ENCODE results near the gene UHMK1.

GRCh38 chr1:162543228-162543627 is 45.6 kb downstream of the UHMK1 start:
- TF ChIP-seq, protein P1, sequence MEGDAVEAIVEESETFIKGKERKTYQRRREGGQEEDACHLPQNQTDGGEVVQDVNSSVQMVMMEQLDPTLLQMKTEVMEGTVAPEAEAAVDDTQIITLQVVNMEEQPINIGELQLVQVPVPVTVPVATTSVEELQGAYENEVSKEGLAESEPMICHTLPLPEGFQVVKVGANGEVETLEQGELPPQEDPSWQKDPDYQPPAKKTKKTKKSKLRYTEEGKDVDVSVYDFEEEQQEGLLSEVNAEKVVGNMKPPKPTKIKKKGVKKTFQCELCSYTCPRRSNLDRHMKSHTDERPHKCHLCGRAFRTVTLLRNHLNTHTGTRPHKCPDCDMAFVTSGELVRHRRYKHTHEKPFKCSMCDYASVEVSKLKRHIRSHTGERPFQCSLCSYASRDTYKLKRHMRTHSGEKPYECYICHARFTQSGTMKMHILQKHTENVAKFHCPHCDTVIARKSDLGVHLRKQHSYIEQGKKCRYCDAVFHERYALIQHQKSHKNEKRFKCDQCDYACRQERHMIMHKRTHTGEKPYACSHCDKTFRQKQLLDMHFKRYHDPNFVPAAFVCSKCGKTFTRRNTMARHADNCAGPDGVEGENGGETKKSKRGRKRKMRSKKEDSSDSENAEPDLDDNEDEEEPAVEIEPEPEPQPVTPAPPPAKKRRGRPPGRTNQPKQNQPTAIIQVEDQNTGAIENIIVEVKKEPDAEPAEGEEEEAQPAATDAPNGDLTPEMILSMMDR (conservative IDR thresholded peaks at IDR 0.05), result no peak
- TF ChIP-seq ZFX (IDR thresholded peaks at IDR 0.05), result no peak

Measured in C4-2B (cell line).